H1 (cell line): ENCODE measurements around the gene EIF4E. TPM values are rescaled to one million over a fixed set of nuclear protein-coding genes. Genes with fewer than 3 reads are reported as not detected.

Experiments
- CTCF ChIA-PET: fragments of 300-600 bp; sonication (Branson Sonifier 250); formaldehyde crosslinking; loops from one replicate; lab custom pipeline; 2021; ENCODE audit not compliant: partially characterized antibody; lab: Charles Lee
- POLR2A ChIA-PET: fragments of 300-600 bp; sonication (Branson Sonifier 250); formaldehyde crosslinking; loops from one replicate; lab custom pipeline; 2021; ENCODE audit warnings: inconsistent platforms; ENCODE audit not compliant: partially characterized antibody; lab: Charles Lee
- DNase-seq, 2 experiments: peaks; one replicate each; pipeline versions ENCODE4 v3.0.0 to v3.0.0-alpha.2; 2010 to 2022; ENCODE audit warnings: low spot score in 2 of 2, low read depth in 1 of 2, mixed read lengths in 1 of 2
- FAIRE-seq: peaks from 2 replicates; lab custom pipeline; 2011; peaks lifted over from hg19 to GRCh38; lab: Jason Lieb, UNC
- H2AFZ ChIP-seq: 2 replicates; pipeline ENCODE4 v1.8.1; 2012; ENCODE audit warnings: low read length, inconsistent platforms
- H2AK5ac ChIP-seq: 2 replicates; pipeline ENCODE4 v1.6.1; 2013; ENCODE audit warnings: low read depth, low read length
- H2BK120ac ChIP-seq: replicated peaks from 2 replicates; pipeline ENCODE3; 2013; ENCODE audit warnings: low read depth, low read length, inconsistent platforms
- H2BK12ac ChIP-seq: 2 replicates; pipeline ENCODE4 v1.6.1; 2013; ENCODE audit warnings: low read depth, low read length
- H2BK15ac ChIP-seq: 2 replicates; pipeline ENCODE4 v1.6.1; 2013; ENCODE audit warnings: low read length
- H2BK20ac ChIP-seq: 2 replicates; pipeline ENCODE4 v1.6.1; 2013; ENCODE audit warnings: low read length
- H2BK5ac ChIP-seq: 2 replicates; pipeline ENCODE4 v1.6.1; 2013; ENCODE audit warnings: low read depth, low read length
- H3K14ac ChIP-seq: 2 replicates; pipeline ENCODE4 v1.6.1; 2013; ENCODE audit warnings: inconsistent platforms; ENCODE audit not compliant: insufficient read length
- H3K18ac ChIP-seq: 2 replicates; pipeline ENCODE4 v1.6.1; 2013; ENCODE audit warnings: low read length; ENCODE audit errors: extremely low read depth
- H3K23ac ChIP-seq: 2 replicates; pipeline ENCODE4 v1.6.1; 2013; ENCODE audit warnings: inconsistent platforms; ENCODE audit not compliant: insufficient read length
- H3K23me2 ChIP-seq: 2 replicates; pipeline ENCODE4 v1.6.1; 2013; ENCODE audit warnings: low read depth, low read length
- H3K27ac ChIP-seq: 2 replicates; pipeline ENCODE4 v1.6.1; 2011; ENCODE audit warnings: low read depth, low read length, inconsistent platforms
- H3K27me3 ChIP-seq, 4 experiments: replicated peaks in 1 of 4; 1 replicate in 1 of 4; 2 replicates in 3 of 4; pipeline versions ENCODE4 v1.6.1 to v1.8.1; 2011 to 2013; ENCODE audit warnings: low read length in 3 of 4, mild to moderate bottlenecking in 3 of 4, inconsistent platforms in 2 of 4, mixed read lengths in 2 of 4, moderate library complexity in 1 of 4; ENCODE audit not compliant: control insufficient read depth in 3 of 4, insufficient read depth in 3 of 4; ENCODE audit errors: extremely low read depth in 1 of 4
- H3K36me3 ChIP-seq, 4 experiments: 2 replicates each; pipeline versions ENCODE4 v1.6.1 to v1.8.1; 2011 to 2013; ENCODE audit warnings: mild to moderate bottlenecking in 4 of 4, low read length in 3 of 4, moderate library complexity in 2 of 4, control low read depth in 1 of 4, inconsistent platforms in 1 of 4; ENCODE audit not compliant: insufficient read depth in 4 of 4, control insufficient read depth in 2 of 4
- H3K4ac ChIP-seq: replicated peaks from 2 replicates; pipeline ENCODE3; 2013; ENCODE audit warnings: low read length, low read depth, mixed read lengths, inconsistent platforms; ENCODE audit not compliant: insufficient read length
- H3K4me1 ChIP-seq, 4 experiments: replicated peaks in 1 of 4; 1 replicate in 1 of 4; 2 replicates in 3 of 4; pipeline versions ENCODE4 v1.6.1 to v1.8.1; 2011 to 2013; ENCODE audit warnings: low read length in 3 of 4, inconsistent platforms in 2 of 4, mixed read lengths in 1 of 4; ENCODE audit not compliant: insufficient read depth in 4 of 4, control insufficient read depth in 3 of 4
- H3K4me2 ChIP-seq, 2 experiments: 2 replicates each; pipeline versions ENCODE4 v1.6.1 to v1.8.1; 2011 to 2013; ENCODE audit warnings: low read depth in 2 of 2, low read length in 2 of 2, control low read depth in 1 of 2, inconsistent platforms in 1 of 2, mild to moderate bottlenecking in 1 of 2; ENCODE audit not compliant: insufficient read depth in 1 of 2
- H3K4me3 ChIP-seq, 4 experiments: fragments of 200-600, 300-600 bp in 1 of 4; sonication (generic), shearing (Covaris generic), sonication (Bioruptor Twin) in 1 of 4; 2 replicates each; pipeline versions ENCODE4 v1.5.1 to v1.8.1; 2011 to 2016; ENCODE audit warnings: low read length in 4 of 4, low read depth in 3 of 4, control low read depth in 2 of 4, inconsistent platforms in 2 of 4, mild to moderate bottlenecking in 2 of 4, mixed read lengths in 1 of 4, moderate library complexity in 1 of 4; ENCODE audit not compliant: insufficient read depth in 2 of 4; ENCODE audit errors: extremely low read depth in 1 of 4
- H3K56ac ChIP-seq: replicated peaks from 2 replicates; pipeline ENCODE3; 2013; ENCODE audit warnings: low read depth, mild to moderate bottlenecking, mixed read lengths, low read length, inconsistent platforms; ENCODE audit not compliant: insufficient read length
- H3K79me1 ChIP-seq: 2 replicates; pipeline ENCODE4 v1.6.1; 2013; ENCODE audit warnings: low read depth, low read length, control low read depth
- H3K79me2 ChIP-seq, 2 experiments: 2 replicates each; pipeline versions ENCODE4 v1.6.1 to v1.8.1; 2012 to 2013; ENCODE audit warnings: low read length in 2 of 2, mild to moderate bottlenecking in 2 of 2, inconsistent platforms in 1 of 2; ENCODE audit not compliant: insufficient read depth in 2 of 2, control insufficient read depth in 1 of 2
- H3K9ac ChIP-seq, 4 experiments: replicated peaks in 1 of 4; 1 replicate in 1 of 4; 2 replicates in 3 of 4; pipeline versions ENCODE4 v1.6.1 to v1.8.1; 2011 to 2013; ENCODE audit warnings: low read depth in 3 of 4, low read length in 3 of 4, control low read depth in 2 of 4, mild to moderate bottlenecking in 2 of 4, moderate library complexity in 2 of 4, inconsistent platforms in 1 of 4; ENCODE audit errors: extremely low read depth in 1 of 4
- H3K9me3 ChIP-seq, 2 experiments: 2 replicates each; pipeline versions ENCODE4 v1.6.1 to v1.8.1; 2012 to 2013; ENCODE audit warnings: mild to moderate bottlenecking in 2 of 2, moderate library complexity in 2 of 2, control low read depth in 1 of 2, inconsistent platforms in 1 of 2, low read depth in 1 of 2, low read length in 1 of 2, mixed read lengths in 1 of 2; ENCODE audit not compliant: insufficient read depth in 2 of 2
- H4K20me1 ChIP-seq, 2 experiments: replicated peaks in 1 of 2; 2 replicates each; pipeline versions ENCODE3 to v1.8.1; 2011 to 2013; ENCODE audit warnings: inconsistent platforms in 2 of 2, low read length in 2 of 2, mild to moderate bottlenecking in 1 of 2; ENCODE audit not compliant: insufficient read depth in 2 of 2, control insufficient read depth in 1 of 2
- H4K5ac ChIP-seq: 2 replicates; pipeline ENCODE4 v1.6.1; 2013; ENCODE audit warnings: low read length, low read depth, mixed read lengths, inconsistent platforms; ENCODE audit not compliant: insufficient read length
- H4K8ac ChIP-seq: 2 replicates; pipeline ENCODE4 v1.8.0; 2013; ENCODE audit warnings: mild to moderate bottlenecking, moderate library complexity, low read length, inconsistent platforms; ENCODE audit not compliant: insufficient read depth; ENCODE audit errors: extremely low read depth
- H4K91ac ChIP-seq: replicated peaks from 2 replicates; pipeline ENCODE3; 2013; ENCODE audit warnings: low read length, mixed read lengths, inconsistent platforms; ENCODE audit not compliant: insufficient read length
- CEBPB ChIP-seq: IDR thresholded peaks from 2 replicates; pipeline ENCODE4 v1.6.1; 2012; ENCODE audit warnings: low read depth, low read length
- CHD2 ChIP-seq: IDR thresholded peaks from 2 replicates; pipeline ENCODE4 v1.6.1; 2012; ENCODE audit warnings: low read length, improper control_type of control experiment
- FOSL1 ChIP-seq: IDR thresholded peaks from 2 replicates; pipeline ENCODE4 v1.6.1; 2011; ENCODE audit warnings: mild to moderate bottlenecking, low read depth, low read length, moderate library complexity; ENCODE audit not compliant: insufficient read depth
- HDAC2 ChIP-seq, 2 experiments: fragments of 300-600 bp in 1 of 2; sonication (generic) in 1 of 2; IDR thresholded peaks; 2 replicates each; pipeline ENCODE4 v1.6.1; 2011 to 2012; ENCODE audit warnings: low read depth in 2 of 2, low read length in 2 of 2, mild to moderate bottlenecking in 2 of 2, moderate library complexity in 2 of 2, borderline replicate concordance in 1 of 2, inconsistent platforms in 1 of 2
- JUN ChIP-seq: IDR thresholded peaks from 2 replicates; pipeline ENCODE4 v1.6.1; 2011; ENCODE audit warnings: low read depth, mild to moderate bottlenecking, improper control_type of control experiment, low read length
- MAX ChIP-seq: IDR thresholded peaks from 2 replicates; pipeline ENCODE4 v1.6.1; 2012; ENCODE audit warnings: inconsistent platforms
- PHF8 ChIP-seq: fragments of 200-600 bp; sonication (generic); conservative IDR thresholded peaks from 2 replicates; pipeline ENCODE4 v1.7.1; 2012; ENCODE audit warnings: low read depth, mild to moderate bottlenecking, inconsistent platforms, low read length, moderate library complexity
- SIN3A ChIP-seq, 2 experiments: IDR thresholded peaks in 1 of 2; conservative IDR thresholded peaks in 1 of 2; 2 replicates each; pipeline ENCODE4 v1.6.1; 2011 to 2012; ENCODE audit warnings: low read length in 2 of 2, improper control_type of control experiment in 1 of 2, low read depth in 1 of 2, mild to moderate bottlenecking in 1 of 2
- SRF ChIP-seq: IDR thresholded peaks from 2 replicates; pipeline ENCODE4 v1.6.1; 2011; ENCODE audit warnings: mild to moderate bottlenecking, low read depth, low read length, moderate library complexity
- TAF7 ChIP-seq: optimal IDR thresholded peaks from 2 replicates; pipeline ENCODE3; 2011; ENCODE audit warnings: low read depth, mild to moderate bottlenecking, inconsistent platforms, low read length, moderate library complexity, borderline replicate concordance
- WGBS, 2 experiments: shearing (Covaris generic) in 1 of 2; methylation state at CpG; one replicate each; pipeline versions ENCODE4 v1.1.6 to v1.1.7; 2013 to 2015; ENCODE audit warnings: low lambda C conversion rate in 2 of 2, mixed read lengths in 2 of 2, inconsistent platforms in 1 of 2, low coverage in 1 of 2, missing lambda C conversion rate in 1 of 2; ENCODE audit not compliant: insufficient replicate concordance in 2 of 2, insufficient coverage in 1 of 2, insufficient read length in 1 of 2; ENCODE audit errors: extremely low coverage in 1 of 2, missing lambda C conversion rate in 1 of 2; 5-methylcytosine and 5-hydroxymethylcytosine counted together
- polyA plus RNA-seq, 7 experiments: library from polyadenylated mRNA; depleted of rRNA in 3 of 7; stranded (reverse) in 5 of 7; unstranded in 2 of 7; fragments of >200 nt in 5 of 7; fragments of 200-250 nt in 2 of 7; gene quantifications; 1 replicate in 5 of 7; 2 replicates in 1 of 7; 4 replicates in 1 of 7; pipeline versions ENCODE4 v1.2.1 to v1.2.3, GENCODE V29; 2011 to 2013; ENCODE audit warnings: missing spikeins in 2 of 7, mixed read lengths in 2 of 7
- total RNA-seq: library from RNA; stranded (reverse); fragmentation: NEBNext Ultra II Directional; extraction: Animal tissue kit (Norgen Biotek cat#: 25700); gene quantifications from 2 replicates; pipeline ENCODE4 v1.2.1, GENCODE V29; 2021

EIF4E gene
- total and polyA plus RNA-seq, 2 of the 8 experiments (the other 6 are each of a cell fraction or from before 2014, with no cell fraction given) = 59.6 to 185 TPM

- Histone ChIP-seq H3K14ac (no peak overlapping the region), H3K27me3 (no peaks in the 10 kb centered on the region), H4K5ac (no peak overlapping the region), H2BK12ac (no peak overlapping the region; the same call in 1 of the 2 replicates), H2AK5ac (no peak overlapping the region), H3K27ac (no peak overlapping the region), H4K20me1 (no peaks in the 10 kb centered on the region), H3K79me2 (no peaks in the 10 kb centered on the region), H3K4me3 (no peak overlapping the region), H2BK20ac (no peak overlapping the region), H4K91ac (no peak overlapping the region), H3K9me3 (0 out of 4 replicates have a peak, but pooled peaks cover 0 to 2% of the 10 kb centered on the region in 2 experiments), H3K18ac (no peak overlapping the region), H3K9ac (no peak overlapping the region), H3K23ac (no peak overlapping the region), H2BK15ac (no peak overlapping the region), H3K4ac (no peak overlapping the region), H3K4me2 (no peak overlapping the region), H2BK5ac (no peak overlapping the region; the same call in 1 of the 2 replicates), H3K23me2 (no peaks in the 10 kb centered on the region), H2BK120ac (no peak overlapping the region), H3K56ac (no peak overlapping the region), H3K4me1 (no peaks in the 10 kb centered on the region), H4K8ac (no peak overlapping the region), H2AFZ (peak overlapping the region; percentile 84; the same call in 1 of the 2 replicates), H3K79me1 (no peaks in the 10 kb centered on the region), H3K36me3 (no peaks in the 10 kb centered on the region)
- FAIRE-seq (no peak), DNase-seq (no peak)
- 79% methylated on average over 5 of the region's 5 CpGs; no CpG with 5 or more reads in 1 of the 2 experiments for WGBS, 2 experiments
- CTCF ChIA-PET = interaction anchor here (1.2 kb wide), 1 partner anchor 93 kb away, joined by 3 read pairs; no protein-coding TSS in a partner anchor
- POLR2A ChIA-PET = interaction anchor here (1.2 to 1.4 kb wide), 2 partner anchors 32 to 50 kb away, joined by 3 read pairs; partner anchors contain the start of gene METAP1
- no peak for TF ChIP-seq PHF8
- TF ChIP-seq SRF = no peak
- no peak for TF ChIP-seq SIN3A (conservative IDR thresholded peaks at IDR 0.05 in 1 of 2, IDR thresholded peaks at IDR 0.05 in 1 of 2; ENCODE audit: low read depth in 1 of 2, low read length in 2 of 2)
- no peak for TF ChIP-seq HDAC2 (IDR thresholded peaks at IDR 0.05; ENCODE audit: borderline replicate concordance in 1 of 2, low read depth in 2 of 2, low read length in 2 of 2)
- TF ChIP-seq TAF7 = no peak
- no peak for TF ChIP-seq CEBPB
- TF ChIP-seq FOSL1 = no peak
- no peak for TF ChIP-seq JUN
- no peak for TF ChIP-seq MAX
- no peak for TF ChIP-seq CHD2
Measured at GRCh38 chr4:98963538-98964433, 34.9 kb upstream of the EIF4E start.
